CD4-positive, alpha-beta T cell treated with Interleukin-4 for 4 hours (primary cell): ENCODE measurements around the gene PPP2R2C.

ENCODE experiments used
- DNase-seq: peaks from one replicate; pipeline ENCODE4 v3.0.0-alpha.2; 2020

Gene PPP2R2C

GRCh38 chr4:6299875-6300274 is 172.5 kb downstream of the PPP2R2C start:
- no peak for DNase-seq

- DNase-seq: no peak
Measured at GRCh38 chr4:6298852-6299251, 173.6 kb downstream of the PPP2R2C start.

- DNase-seq: no peak
Measured at GRCh38 chr4:6298035-6298434, 174.4 kb downstream of the PPP2R2C start.

DNA sequence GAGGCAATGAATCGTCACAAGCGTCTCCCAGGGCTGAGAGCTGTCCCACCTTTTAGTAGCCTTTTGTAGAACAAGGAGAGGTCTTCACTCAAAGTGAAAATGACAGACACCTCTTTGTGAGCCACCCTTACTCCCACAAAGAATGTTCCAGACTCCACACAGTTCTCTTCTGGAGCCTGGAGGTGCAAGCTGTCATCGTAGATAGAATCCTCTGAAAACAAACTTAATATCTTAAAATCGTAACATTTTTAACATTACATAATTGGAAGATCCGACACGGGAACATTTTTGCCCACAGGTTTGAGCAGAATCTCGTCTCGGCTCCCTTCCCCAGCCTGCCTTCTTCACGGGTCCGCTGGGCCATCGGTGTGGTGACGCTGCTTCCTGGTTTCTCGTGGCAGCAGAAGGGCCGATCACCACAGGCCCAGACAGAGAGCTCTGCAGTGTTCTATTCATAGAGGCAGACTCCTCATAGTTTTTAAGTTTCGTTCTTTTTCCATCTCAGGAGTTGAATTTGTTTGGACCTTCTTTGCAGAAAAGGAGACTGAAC is 175.1 kb downstream of the PPP2R2C start:
- no peak for DNase-seq

DNA sequence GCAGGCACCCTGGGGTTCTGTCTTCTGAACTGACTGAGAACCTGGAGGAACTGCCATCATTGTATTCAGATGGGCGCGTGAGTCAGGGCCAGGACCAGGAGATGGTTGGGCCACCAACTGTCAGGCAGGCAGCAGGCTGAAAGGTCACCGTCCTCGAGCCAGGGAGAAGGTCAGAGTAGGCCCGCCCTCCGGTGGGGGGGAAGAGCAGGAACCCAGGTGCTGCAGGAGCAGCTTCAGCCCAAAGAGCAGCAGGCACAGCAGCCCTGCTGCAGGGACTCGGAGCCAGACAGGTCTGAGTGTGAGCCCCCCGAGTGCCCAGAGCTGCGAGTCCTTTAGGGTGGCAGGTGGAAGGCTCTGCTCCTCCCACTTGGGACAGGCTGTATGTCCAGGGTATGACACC is 176.4 kb downstream of the PPP2R2C start:
- DNase-seq: no peak

- DNase-seq: no peak
Measured at GRCh38 chr4:6295495-6295894, 176.9 kb downstream of the PPP2R2C start.

- no peak for DNase-seq
Measured at GRCh38 chr4:6294705-6295421, 177.6 kb downstream of the PPP2R2C start.

DNA sequence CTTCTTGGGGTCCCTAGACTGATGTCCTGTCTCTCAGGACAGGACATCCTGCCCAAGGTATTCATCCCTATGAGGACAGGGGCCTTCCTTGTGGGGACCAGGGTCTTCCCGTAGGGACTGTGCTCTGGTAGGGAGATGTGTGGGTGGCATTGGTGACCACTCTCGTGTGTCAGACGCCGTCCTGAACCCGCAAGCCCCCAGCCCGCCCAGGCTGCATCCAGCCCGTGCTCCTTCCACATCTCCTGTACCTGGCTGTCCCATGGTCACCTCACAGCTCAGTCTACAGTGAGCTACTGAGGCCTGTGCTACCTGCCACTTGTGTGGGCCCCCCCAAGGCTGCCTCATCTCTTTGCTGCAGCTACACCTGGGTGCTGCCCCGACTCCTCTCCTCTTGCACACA is 178.8 kb downstream of the PPP2R2C start:
- no peak for DNase-seq

DNA sequence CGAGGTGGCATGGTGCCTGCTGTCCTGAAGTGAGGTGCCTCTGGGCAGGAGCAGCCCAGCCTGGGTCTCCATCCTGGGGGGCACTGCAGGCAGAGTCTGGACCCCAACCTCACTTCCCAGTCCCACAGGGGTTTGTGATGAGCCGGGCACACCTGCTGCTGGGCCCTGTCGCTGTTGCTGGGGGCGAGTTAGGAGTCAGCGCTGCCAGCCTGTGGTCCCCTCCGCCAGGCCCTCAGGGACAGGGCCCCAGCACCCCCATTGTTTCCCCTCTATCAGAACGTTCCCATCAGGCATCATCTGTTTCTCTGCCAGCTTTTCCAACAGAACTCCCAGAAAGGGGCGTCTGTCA is 179.3 kb downstream of the PPP2R2C start:
- no peak for DNase-seq

DNA sequence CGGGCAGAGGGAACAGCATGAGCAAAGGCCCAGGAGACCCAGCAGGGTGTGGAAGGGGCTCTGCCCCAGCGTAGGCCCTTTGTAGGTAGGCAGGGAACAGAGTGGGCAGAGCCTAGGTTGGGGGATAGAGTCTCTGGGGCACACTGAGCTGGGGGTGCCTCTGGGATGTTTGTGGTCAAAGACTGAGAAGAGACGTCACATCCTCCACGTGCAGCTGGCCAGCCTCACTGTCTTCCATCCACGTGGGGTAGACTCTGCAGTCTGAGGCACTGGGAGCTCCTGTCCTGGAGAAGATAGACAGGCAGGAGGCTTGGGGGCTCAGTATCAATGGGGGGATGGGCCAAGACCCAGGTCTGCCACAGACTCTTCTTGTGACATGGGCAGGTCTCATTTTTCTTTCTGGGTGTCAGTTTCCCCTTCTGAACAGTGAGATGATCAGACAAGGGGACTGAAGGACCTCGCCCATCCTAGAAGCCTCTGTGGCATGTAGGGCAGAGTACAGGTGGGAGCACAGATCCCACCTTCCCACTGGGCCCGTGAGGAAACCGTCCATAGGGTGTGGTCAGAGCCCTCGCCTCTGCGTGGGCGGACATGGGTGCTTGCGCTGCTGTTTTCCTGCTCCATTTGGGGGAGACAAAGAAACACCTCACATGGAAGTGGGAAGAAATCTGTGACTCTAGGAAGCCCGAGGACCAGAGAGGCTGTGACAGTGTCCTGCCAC is 179.9 kb downstream of the PPP2R2C start:
- DNase-seq: no peak

GRCh38 chr4:6291784-6292297 is 180.6 kb downstream of the PPP2R2C start:
- no peak for DNase-seq

- no peak for DNase-seq
Measured at GRCh38 chr4:6290769-6291547, 181.5 kb downstream of the PPP2R2C start.

- no peak for DNase-seq
Measured at GRCh38 chr4:6290256-6290655, 182.2 kb downstream of the PPP2R2C start.

- no peak for DNase-seq
Measured at GRCh38 chr4:6288871-6289270, 183.5 kb downstream of the PPP2R2C start.

DNA sequence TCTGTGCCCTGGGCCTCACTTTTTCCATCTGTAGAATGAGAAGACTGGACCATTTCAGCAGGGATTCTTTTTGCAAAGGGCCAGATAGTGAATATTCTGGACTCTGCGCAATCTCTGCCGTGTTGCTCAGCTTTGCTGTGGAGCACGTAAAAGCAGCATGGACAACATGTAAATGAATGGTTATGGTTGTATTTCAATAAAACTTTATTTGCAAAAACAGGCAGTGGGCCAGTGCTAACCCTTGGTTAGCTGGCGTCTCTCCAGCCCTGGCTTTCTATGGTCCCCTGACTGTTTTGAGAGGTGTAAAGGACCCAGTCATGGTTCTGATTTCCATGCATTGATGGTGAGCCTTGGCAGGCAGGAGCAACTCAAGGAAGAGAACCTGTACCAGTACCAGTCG is 184.1 kb downstream of the PPP2R2C start:
- DNase-seq: no peak

DNA sequence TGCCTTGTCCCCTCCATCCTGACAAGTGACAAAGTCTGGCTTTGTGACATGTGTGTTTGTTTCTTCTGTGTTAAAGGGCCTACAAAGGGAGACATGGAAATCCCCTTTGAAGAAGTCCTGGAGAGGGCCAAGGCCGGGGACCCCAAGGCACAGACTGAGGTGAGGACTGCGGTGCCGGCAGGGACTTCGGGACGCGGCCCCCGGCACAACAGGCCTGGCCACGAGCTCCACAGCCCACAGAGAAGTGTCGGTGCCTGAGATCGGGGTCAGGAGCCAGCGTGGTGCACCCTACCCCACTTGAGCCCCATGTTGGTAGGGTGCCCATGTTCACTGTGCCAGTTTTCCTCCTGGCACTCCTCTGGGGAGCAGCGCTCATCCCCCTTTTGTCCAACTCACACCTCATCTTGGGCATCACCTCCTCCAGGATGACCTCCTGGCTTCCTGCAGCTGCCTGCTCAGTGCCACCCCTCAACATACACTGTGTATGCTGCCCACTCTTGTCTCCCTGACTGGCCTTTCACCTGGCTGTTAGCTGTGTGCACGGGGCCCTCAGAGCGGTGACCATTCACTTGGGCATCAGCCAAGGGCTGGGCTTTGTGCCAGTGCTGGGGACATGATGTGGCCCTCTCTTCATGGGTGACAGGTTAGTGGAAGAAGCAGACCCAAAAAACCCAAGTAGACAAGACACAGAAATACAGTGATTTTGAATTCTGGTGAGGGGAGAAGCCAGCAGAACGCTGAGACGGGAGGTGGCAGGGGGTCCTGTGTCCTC is 185.2 kb downstream of the PPP2R2C start:
- no peak for DNase-seq

GRCh38 chr4:6283282-6283681 is 189.1 kb downstream of the PPP2R2C start:
- no peak for DNase-seq

DNA sequence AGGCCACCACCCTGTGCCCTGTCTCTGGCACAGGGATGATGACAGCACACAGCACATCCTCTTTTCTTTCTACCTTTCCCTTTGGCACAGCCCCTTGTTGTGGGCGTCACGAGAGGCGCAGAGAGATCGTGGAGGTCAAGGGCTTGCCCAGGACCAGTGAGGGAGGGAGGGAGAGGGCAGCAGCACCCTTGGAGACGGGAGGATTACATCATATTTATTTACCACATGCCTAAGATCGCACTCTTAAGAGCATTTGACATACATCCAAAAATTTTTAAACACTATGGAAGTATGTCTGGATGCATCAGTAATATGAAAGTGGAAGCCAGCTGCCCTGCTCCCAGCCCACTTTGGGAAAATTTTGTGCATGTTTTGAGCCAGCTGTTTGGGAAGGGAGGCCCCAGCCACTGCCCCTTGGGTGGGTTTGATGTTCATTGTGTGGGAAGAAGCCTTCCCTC is 190.1 kb downstream of the PPP2R2C start:
- no peak for DNase-seq

DNA sequence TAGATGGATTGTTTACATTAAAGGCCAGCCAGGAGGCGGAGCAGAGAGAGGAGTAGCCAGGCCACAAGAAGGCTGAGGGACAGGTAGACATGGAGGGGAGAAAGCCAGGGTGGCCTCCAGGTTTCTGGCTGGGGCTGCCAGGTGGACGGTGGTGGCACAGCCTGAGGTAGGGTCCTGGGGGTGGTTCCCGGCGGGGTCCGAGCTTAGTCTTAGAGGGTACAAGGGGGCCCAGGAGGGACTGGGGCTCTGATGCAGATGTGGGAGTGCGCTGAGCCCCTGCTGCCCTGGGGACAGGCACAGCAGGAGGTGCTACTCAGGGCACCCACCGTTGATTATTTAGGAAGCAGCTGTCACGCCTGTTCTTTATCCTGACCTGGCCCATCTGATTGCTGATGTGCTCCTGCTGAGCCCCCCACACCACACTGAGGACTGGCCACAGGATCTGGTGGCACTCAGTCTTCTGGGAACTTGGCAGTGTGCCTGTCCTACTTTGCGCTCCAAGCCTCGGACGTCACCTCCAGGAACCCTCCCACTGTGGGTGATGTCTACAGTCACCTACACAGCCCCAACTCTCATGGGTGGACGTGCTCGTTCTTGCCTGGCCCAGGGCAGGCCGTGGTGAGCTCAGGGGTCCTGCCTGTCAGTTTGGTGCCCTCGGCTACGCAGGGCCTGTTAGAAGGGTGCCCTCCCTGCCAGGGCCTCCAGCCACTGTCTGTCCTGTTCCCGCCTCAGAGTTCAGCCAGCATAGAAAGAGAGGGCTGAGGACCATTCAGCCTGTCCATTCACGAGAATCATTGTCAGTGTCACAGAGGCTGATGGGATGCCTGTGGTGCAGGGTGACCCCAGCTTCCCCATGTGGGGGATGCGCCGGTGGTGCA is 190.7 kb downstream of the PPP2R2C start:
- DNase-seq: no peak

DNA sequence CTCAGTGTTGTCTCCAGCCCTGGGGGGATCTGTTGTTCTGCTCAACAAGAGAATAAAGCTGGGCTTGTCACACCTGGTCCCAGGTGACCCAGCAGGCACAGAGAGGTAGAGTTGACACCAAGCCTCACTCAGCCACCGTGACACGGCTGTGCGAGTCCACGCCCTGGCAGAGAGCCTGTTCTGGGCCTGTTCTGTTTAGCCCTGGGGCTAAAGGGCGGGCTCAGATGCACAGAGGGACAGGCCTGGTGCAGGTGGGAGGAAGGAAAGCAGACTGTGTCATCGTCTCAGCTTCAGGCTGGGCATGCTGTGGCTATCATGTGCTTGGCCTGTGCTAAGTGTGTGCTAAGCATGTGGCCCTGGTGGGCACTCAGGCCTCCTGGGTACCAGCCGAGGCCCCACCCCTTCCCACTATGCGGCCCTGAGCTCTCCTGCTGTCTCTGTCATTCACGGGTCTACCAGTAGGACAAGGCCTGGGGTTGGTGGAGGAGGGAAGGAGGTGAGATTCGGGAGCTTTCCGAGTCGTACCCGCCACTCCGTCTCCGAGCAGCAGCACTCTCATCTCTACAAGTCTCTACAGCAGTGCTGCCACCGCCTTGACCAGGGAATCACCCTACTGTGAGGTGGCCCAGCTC is 191.9 kb downstream of the PPP2R2C start:
- DNase-seq: no peak
